Parathyroid adenoma (tissue), 2 donors: ENCODE data around the gene NEU4.
"Not testable (repeated sequence)": the region's sequence is repeated elsewhere in the genome, so short reads cannot be mapped to it uniquely, and the experiment has no call there.

ENCODE experiments used
- H2AFZ ChIP-seq: fragments of 300-600 bp; sonication (generic); one replicate; pipeline ENCODE4 v1.7.0; 2017; ENCODE audit warnings: antibody characterized with exemption, mild to moderate bottlenecking
- H3K27ac ChIP-seq: fragments of 300-600 bp; sonication (generic); one replicate; pipeline ENCODE4 v1.7.0; 2017
- H3K27me3 ChIP-seq: fragments of 300-600 bp; sonication (generic); one replicate; pipeline ENCODE4 v1.7.0; 2017; ENCODE audit warnings: low read length; ENCODE audit not compliant: control insufficient read depth, insufficient read depth
- H3K36me3 ChIP-seq: fragments of 300-600 bp; sonication (generic); one replicate; pipeline ENCODE4 v1.7.0; 2017; ENCODE audit warnings: low read length; ENCODE audit not compliant: control insufficient read depth, insufficient read depth
- H3K4me1 ChIP-seq: fragments of 300-600 bp; sonication (generic); one replicate; pipeline ENCODE4 v1.7.0; 2017; ENCODE audit warnings: control low read depth
- H3K4me2 ChIP-seq: fragments of 300-600 bp; sonication (generic); one replicate; pipeline ENCODE4 v1.7.0; 2017; ENCODE audit warnings: low read length
- H3K4me3 ChIP-seq: fragments of 300-600 bp; sonication (generic); one replicate; pipeline ENCODE4 v1.7.0; 2017; ENCODE audit warnings: low read depth, low read length
- H3K79me2 ChIP-seq: fragments of 300-600 bp; sonication (generic); one replicate; pipeline ENCODE4 v1.7.0; 2017; ENCODE audit warnings: control low read depth
- H3K9ac ChIP-seq: fragments of 300-600 bp; sonication (generic); one replicate; pipeline ENCODE4 v1.7.0; 2017; ENCODE audit warnings: mild to moderate bottlenecking
- H3K9me3 ChIP-seq: fragments of 300-600 bp; sonication (generic); one replicate; pipeline ENCODE4 v1.7.0; 2017; ENCODE audit warnings: low read length; ENCODE audit not compliant: control insufficient read depth
- CTCF ChIP-seq: fragments of 300-600 bp; sonication (generic); IDR thresholded peaks from one replicate; pipeline ENCODE4 v1.7.0; 2017; ENCODE audit warnings: antibody characterized with exemption, mild to moderate bottlenecking
- donor health status: primary hyperparathyroidism.

NEU4 gene

GRCh38 chr2:241822264-241822623 is 13.3 kb downstream of the NEU4 start:
- Histone ChIP-seq H3K79me2 (no peaks in the 10 kb centered on the region), H3K4me3 (no peak overlapping the region), H3K4me1 (no peaks in the 10 kb centered on the region), H3K36me3 (no peaks in the 10 kb centered on the region), H3K27ac (no peak overlapping the region), H3K9me3 (no peaks in the 10 kb centered on the region), H3K9ac (no peak overlapping the region), H3K4me2 (no peak overlapping the region), H3K27me3 (no peaks in the 10 kb centered on the region), H2AFZ (no peak overlapping the region)
- no peak for TF ChIP-seq CTCF

- H3K4me3 ChIP-seq, result not testable (repeated sequence)
These were observed 14.8 kb downstream of the NEU4 start for GRCh38 chr2:241823531-241824437.

GRCh38 chr2:241827394-241827793 is 18.4 kb downstream of the NEU4 start:
- H3K4me2 ChIP-seq, result no peak overlapping the region
- H3K9ac ChIP-seq, result no peak overlapping the region
- H3K27me3 ChIP-seq, result no peaks in the 10 kb centered on the region
- no peak overlapping the region for H3K27ac ChIP-seq
- no peak for TF ChIP-seq CTCF
- H3K4me1 ChIP-seq, result no peaks in the 10 kb centered on the region
- H3K79me2 ChIP-seq, result no peaks in the 10 kb centered on the region
- no peaks in the 10 kb centered on the region for H3K36me3 ChIP-seq
- H3K9me3 ChIP-seq, result no peaks in the 10 kb centered on the region
- H3K4me3 ChIP-seq, result no peak overlapping the region
- no peak overlapping the region for H2AFZ ChIP-seq

More at GRCh38 chr2:241823531-241824437, 14.8 kb downstream of the NEU4 start:
- not testable (repeated sequence) for H3K36me3 ChIP-seq, H3K27me3 ChIP-seq, H2AFZ ChIP-seq, H3K4me2 ChIP-seq, H3K4me1 ChIP-seq, H3K27ac ChIP-seq, H3K9me3 ChIP-seq, H3K79me2 ChIP-seq, H3K9ac ChIP-seq

- Histone ChIP-seq H3K36me3 (no peaks in the 10 kb centered on the region), H3K4me2 (no peak overlapping the region), H3K9ac (no peak overlapping the region), H3K9me3 (no peaks in the 10 kb centered on the region), H3K27me3 (no peaks in the 10 kb centered on the region), H2AFZ (no peak overlapping the region), H3K4me1 (no peaks in the 10 kb centered on the region), H3K4me3 (no peak overlapping the region), H3K79me2 (no peaks in the 10 kb centered on the region), H3K27ac (no peak overlapping the region)
- no peak for TF ChIP-seq CTCF
These were observed 24.2 kb downstream of the NEU4 start for GRCh38 chr2:241833101-241833663.

GRCh38 chr2:241833756-241834526 is 24.9 kb downstream of the NEU4 start:
- not testable (repeated sequence) for H3K36me3 ChIP-seq, H3K4me3 ChIP-seq, H3K27me3 ChIP-seq, H3K27ac ChIP-seq, H2AFZ ChIP-seq, H3K9me3 ChIP-seq, H3K4me1 ChIP-seq, H3K9ac ChIP-seq, H3K79me2 ChIP-seq, H3K4me2 ChIP-seq
